Karpas-422 (cell line): ENCODE measurements around the gene BTBD17. TPM values are rescaled to one million over a fixed set of nuclear protein-coding genes. Genes with fewer than 3 reads are reported as not detected.
"Not testable (repeated sequence)": the region's sequence is repeated elsewhere in the genome, so short reads cannot be mapped to it uniquely, and the experiment has no call there.

ENCODE experiments used
- DNase-seq: peaks from one replicate; pipeline ENCODE4 v3.0.0-alpha.2; 2015
- H2AFZ ChIP-seq: fragments of 200-600 bp; sonication (generic); 2 replicates; pipeline ENCODE4 v1.6.1; 2014; ENCODE audit warnings: antibody characterized with exemption, low read length, mixed read lengths
- H3K27ac ChIP-seq: fragments of 200-600 bp; sonication (generic); 2 replicates; pipeline ENCODE4 v1.5.1; 2014; ENCODE audit warnings: mild to moderate bottlenecking, low read length, moderate library complexity
- H3K27me3 ChIP-seq: fragments of 200-600 bp; sonication (generic); 2 replicates; pipeline ENCODE4 v1.6.1; 2014; ENCODE audit warnings: low read length, mixed read lengths
- H3K36me3 ChIP-seq: fragments of 200-600 bp; sonication (generic); 2 replicates; pipeline ENCODE4 v1.6.1; 2014; ENCODE audit warnings: low read length, mixed read lengths; ENCODE audit not compliant: insufficient read depth
- H3K4me1 ChIP-seq: fragments of 200-600 bp; sonication (generic); 2 replicates; pipeline ENCODE4 v1.6.1; 2014; ENCODE audit warnings: mild to moderate bottlenecking, low read length, mixed read lengths
- H3K4me2 ChIP-seq: fragments of 200-600 bp; sonication (generic); 2 replicates; pipeline ENCODE4 v1.6.1; 2014; ENCODE audit warnings: low read length, low read depth, mild to moderate bottlenecking; ENCODE audit not compliant: poor library complexity, severe bottlenecking
- H3K4me3 ChIP-seq: fragments of 200-600 bp; sonication (generic); 2 replicates; pipeline ENCODE4 v1.5.1; 2014; ENCODE audit warnings: mild to moderate bottlenecking, antibody characterized with exemption, low read length, mixed read lengths
- H3K79me2 ChIP-seq: fragments of 200-600 bp; sonication (generic); 2 replicates; pipeline ENCODE4 v1.6.1; 2014; ENCODE audit warnings: mild to moderate bottlenecking, low read length, mixed read lengths
- H3K9ac ChIP-seq: fragments of 200-600 bp; sonication (generic); 2 replicates; pipeline ENCODE4 v1.6.0; 2014; ENCODE audit warnings: low read length
- H3K9me2 ChIP-seq: fragments of 200-600 bp; sonication (generic), shearing (Covaris generic); replicated peaks from 2 replicates; pipeline ENCODE4 v1.6.0; 2014; ENCODE audit warnings: mild to moderate bottlenecking, low read length, moderate library complexity; ENCODE audit not compliant: insufficient read depth
- H3K9me3 ChIP-seq: fragments of 300-700, 200-600 bp; sonication (generic); 2 replicates; pipeline ENCODE4 v1.6.1; 2014; ENCODE audit warnings: low read length, mixed read lengths
- H4K20me1 ChIP-seq: fragments of 200-600 bp; sonication (generic); 2 replicates; pipeline ENCODE4 v1.6.1; 2014; ENCODE audit warnings: mild to moderate bottlenecking, antibody characterized with exemption, low read length, low read depth; ENCODE audit not compliant: insufficient read depth
- total RNA-seq: library from RNA; depleted of rRNA; stranded (reverse); fragments of >200 nt; shearing (Covaris generic); gene quantifications from 2 replicates; pipeline ENCODE4 v1.2.3, GENCODE V29; 2014; ENCODE audit warnings: low replicate concordance; rRNA removed

The BTBD17 gene, protein sequence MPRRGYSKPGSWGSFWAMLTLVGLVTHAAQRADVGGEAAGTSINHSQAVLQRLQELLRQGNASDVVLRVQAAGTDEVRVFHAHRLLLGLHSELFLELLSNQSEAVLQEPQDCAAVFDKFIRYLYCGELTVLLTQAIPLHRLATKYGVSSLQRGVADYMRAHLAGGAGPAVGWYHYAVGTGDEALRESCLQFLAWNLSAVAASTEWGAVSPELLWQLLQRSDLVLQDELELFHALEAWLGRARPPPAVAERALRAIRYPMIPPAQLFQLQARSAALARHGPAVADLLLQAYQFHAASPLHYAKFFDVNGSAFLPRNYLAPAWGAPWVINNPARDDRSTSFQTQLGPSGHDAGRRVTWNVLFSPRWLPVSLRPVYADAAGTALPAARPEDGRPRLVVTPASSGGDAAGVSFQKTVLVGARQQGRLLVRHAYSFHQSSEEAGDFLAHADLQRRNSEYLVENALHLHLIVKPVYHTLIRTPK
- not detected in 2 replicates for total RNA-seq

DNA sequence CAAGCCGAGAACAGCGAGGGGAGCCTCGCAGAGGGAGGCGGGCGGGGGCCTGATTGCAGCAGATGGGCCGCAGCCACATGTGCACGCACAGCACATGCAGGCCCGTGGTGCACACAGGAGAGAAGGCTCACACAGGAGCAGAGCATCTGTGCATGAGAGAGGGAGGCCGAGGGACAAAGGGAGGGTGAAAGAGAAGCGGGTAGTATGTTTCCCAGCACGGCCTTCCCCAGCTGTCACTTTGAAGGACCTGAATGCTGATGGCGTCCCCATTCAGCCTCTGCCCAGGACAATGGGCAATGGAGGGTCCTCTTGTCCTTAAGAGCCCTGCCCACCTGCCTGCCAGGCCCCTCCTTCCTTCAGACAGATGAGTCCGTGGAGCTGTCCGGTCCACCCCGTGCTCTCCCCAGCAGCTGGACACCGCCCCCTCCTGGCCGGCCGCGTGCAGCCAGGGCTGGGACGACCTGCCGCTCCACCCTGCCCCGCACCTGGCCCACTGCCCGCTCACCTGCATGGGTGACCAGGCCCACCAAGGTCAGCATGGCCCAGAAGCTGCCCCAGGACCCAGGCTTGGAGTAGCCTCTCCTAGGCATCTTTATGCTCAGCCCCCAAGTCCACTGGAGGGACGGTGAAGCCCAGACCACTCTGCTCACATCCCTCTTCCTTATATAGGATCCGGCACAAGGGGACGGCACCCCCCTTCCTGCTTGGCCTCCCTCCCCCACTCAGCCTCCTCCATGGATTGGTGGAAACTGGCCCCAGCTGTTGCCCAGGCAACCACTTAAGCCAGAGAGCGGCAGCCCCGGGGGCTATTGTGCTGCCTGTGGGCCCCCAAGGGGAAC is at the start of gene BTBD17:
Gene BTBD17, minus strand, starts transcription at position 639 of the 839 bp plus-strand sequence. Its CDS starts 49 bp downstream, at position 590.
- Histone ChIP-seq H3K4me2 (no peak within 1 kb of the TSS), H3K27me3 (no peaks in the 10 kb centered on the region), H3K4me3 (no peak within 1 kb of the TSS), H3K9ac (no peak within 1 kb of the TSS), H3K9me2 (no peaks in the 10 kb centered on the region), H3K27ac (no peak within 1 kb of the TSS), H4K20me1 (no peaks in the 10 kb centered on the region), H3K4me1 (no peaks in the 10 kb centered on the region), H2AFZ (no peak within 1 kb of the TSS), H3K9me3 (no peaks in the 10 kb centered on the region), H3K79me2 (no peaks in the 10 kb centered on the region), H3K36me3 (no peaks in the 10 kb centered on the region)
- DNase-seq = peak; percentile 50

DNA sequence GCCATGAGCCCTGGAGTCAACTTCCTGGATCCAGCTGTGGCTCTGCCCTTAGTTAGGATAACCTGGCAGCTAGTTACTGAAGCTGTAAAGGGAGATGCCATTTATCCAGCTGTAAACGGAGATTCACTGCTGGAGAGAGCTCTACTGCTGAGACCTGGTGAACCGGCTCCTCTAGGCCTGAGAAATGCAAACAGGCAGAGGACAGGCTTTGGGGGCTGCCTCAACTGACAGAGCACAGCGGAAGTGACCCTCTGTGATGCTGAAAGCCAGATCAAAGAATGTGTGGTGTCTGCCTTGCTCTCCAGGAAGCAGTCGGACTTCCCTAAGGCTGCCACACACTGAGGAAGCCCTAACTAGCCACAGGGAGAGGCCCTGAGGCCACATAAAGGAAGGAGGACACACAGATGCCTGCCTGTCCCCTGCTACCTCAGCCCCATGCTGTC is 48.4 kb upstream of the BTBD17 start:
- H2AFZ ChIP-seq = no peak overlapping the region
- H3K36me3 ChIP-seq = no peaks in the 10 kb centered on the region
- no peak for DNase-seq
- H3K9me2 ChIP-seq = no peaks in the 10 kb centered on the region
- H3K9ac ChIP-seq = no peak overlapping the region
- no peak overlapping the region for H3K4me2 ChIP-seq
- H3K4me1 ChIP-seq = peaks cover 6% of the 10 kb centered on the region
- no peaks in the 10 kb centered on the region for H3K9me3 ChIP-seq
- H3K79me2 ChIP-seq = no peaks in the 10 kb centered on the region
- H3K27me3 ChIP-seq = no peaks in the 10 kb centered on the region
- H4K20me1 ChIP-seq = no peaks in the 10 kb centered on the region
- H3K4me3 ChIP-seq = no peak overlapping the region
- no peak overlapping the region for H3K27ac ChIP-seq

DNA sequence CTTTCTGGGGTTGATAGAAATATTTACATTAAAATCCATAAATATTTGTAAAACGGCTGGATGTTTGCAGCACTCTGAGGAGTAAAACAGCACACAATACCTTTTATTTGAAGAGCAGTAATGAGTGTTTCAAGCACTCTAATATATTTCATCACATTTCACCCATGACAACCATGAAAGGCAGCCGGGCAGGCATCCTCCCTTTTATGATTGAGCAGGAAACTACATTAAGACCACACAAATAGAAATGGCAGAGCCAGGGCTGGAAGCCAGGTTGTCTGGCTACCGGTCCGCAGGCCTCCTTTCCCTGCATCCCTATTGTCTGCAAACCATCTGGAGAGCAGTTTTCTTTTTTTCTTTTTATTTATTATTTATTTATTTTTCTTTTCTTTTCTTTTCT is 47.1 kb upstream of the BTBD17 start:
- H3K27me3 ChIP-seq = no peaks in the 10 kb centered on the region
- H4K20me1 ChIP-seq = no peaks in the 10 kb centered on the region
- no peaks in the 10 kb centered on the region for H3K9me3 ChIP-seq
- H2AFZ ChIP-seq = no peak overlapping the region
- H3K36me3 ChIP-seq = no peaks in the 10 kb centered on the region
- no peaks in the 10 kb centered on the region for H3K79me2 ChIP-seq
- no peaks in the 10 kb centered on the region for H3K9me2 ChIP-seq
- no peak for DNase-seq
- H3K4me1 ChIP-seq = no peaks in the 10 kb centered on the region
- no peak overlapping the region for H3K4me2 ChIP-seq
- no peak overlapping the region for H3K27ac ChIP-seq
- H3K4me3 ChIP-seq = no peak overlapping the region
- no peak overlapping the region for H3K9ac ChIP-seq

DNA sequence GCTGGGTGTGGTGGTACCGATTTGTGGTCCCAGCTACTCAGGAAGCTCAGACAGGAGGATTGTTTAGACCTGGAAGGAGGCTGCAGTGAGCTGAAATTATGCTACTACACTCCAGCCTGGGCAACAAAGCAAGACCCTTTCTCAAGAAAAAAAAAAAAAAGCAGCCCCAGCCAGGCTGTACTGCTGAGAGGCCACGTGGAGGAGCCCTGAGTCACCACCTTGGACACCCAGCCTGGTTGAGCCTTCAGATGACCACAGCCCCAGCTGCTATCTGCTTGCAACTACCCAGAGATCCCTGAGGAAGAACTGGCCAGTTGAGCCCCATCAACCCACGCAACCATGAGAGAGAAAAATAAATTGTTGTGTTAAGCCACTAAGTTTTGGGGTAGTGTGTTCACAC is 46.6 kb upstream of the BTBD17 start:
- Histone ChIP-seq H3K9me3 (no peaks in the 10 kb centered on the region), H4K20me1 (no peaks in the 10 kb centered on the region), H3K27me3 (no peaks in the 10 kb centered on the region), H3K27ac (no peak overlapping the region), H2AFZ (no peak overlapping the region), H3K4me1 (no peaks in the 10 kb centered on the region), H3K4me2 (no peak overlapping the region), H3K9me2 (no peaks in the 10 kb centered on the region), H3K79me2 (no peaks in the 10 kb centered on the region), H3K4me3 (no peak overlapping the region), H3K36me3 (no peaks in the 10 kb centered on the region), H3K9ac (no peak overlapping the region)
- no peak for DNase-seq

DNA sequence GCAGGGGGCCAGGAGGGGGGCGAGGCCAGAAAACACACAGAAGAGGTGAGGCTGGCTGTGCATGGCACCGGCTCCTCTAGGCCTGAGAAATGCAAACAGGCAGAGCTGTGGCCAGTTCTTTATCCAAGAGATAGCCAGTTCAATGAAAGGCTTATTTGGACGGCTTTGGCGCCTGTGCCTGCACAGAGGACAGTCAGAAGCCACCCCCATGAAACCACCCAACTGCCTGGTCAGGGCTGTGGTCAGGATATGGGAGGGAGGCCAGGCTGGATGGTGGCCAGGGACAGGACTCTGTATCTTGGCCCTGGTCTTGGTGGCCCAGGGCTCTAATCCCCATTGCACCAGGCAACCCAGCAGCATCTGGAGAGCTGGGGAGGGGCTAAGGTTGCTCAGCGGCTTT is 45.7 kb upstream of the BTBD17 start:
- H3K27me3 ChIP-seq = no peaks in the 10 kb centered on the region
- H4K20me1 ChIP-seq = no peaks in the 10 kb centered on the region
- no peaks in the 10 kb centered on the region for H3K36me3 ChIP-seq
- H3K9ac ChIP-seq = no peak overlapping the region
- H3K9me3 ChIP-seq = no peaks in the 10 kb centered on the region
- H2AFZ ChIP-seq = no peak overlapping the region
- no peaks in the 10 kb centered on the region for H3K9me2 ChIP-seq
- no peak overlapping the region for H3K27ac ChIP-seq
- DNase-seq = no peak
- H3K4me2 ChIP-seq = no peak overlapping the region
- H3K4me1 ChIP-seq = no peaks in the 10 kb centered on the region
- no peak overlapping the region for H3K4me3 ChIP-seq
- H3K79me2 ChIP-seq = no peaks in the 10 kb centered on the region

DNA sequence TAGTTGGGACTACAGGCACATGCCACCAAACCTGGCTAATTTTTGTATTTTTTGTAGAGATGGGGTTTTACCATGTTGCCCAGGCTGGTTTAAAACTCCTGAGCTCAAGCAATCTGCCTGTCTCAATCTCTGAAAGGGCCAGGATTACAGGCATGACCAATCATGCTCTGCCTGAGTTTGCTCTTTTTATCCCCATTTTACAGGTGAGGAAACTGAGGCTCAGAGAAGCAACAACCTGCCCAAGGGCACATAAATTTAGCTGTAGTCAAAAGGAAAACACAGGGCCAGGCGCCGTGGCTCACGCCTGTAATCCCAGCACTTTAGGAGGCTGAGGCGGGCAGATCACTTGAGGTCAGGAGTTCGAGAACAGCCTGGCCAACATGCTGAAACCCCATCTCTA is 43.6 kb upstream of the BTBD17 start:
- H3K4me1 ChIP-seq, H3K4me3 ChIP-seq, H3K27ac ChIP-seq, H3K79me2 ChIP-seq, DNase-seq, H3K9me3 ChIP-seq, H3K9ac ChIP-seq, H3K4me2 ChIP-seq, H4K20me1 ChIP-seq, H2AFZ ChIP-seq, H3K9me2 ChIP-seq, H3K27me3 ChIP-seq, H3K36me3 ChIP-seq: not testable (repeated sequence)

DNA sequence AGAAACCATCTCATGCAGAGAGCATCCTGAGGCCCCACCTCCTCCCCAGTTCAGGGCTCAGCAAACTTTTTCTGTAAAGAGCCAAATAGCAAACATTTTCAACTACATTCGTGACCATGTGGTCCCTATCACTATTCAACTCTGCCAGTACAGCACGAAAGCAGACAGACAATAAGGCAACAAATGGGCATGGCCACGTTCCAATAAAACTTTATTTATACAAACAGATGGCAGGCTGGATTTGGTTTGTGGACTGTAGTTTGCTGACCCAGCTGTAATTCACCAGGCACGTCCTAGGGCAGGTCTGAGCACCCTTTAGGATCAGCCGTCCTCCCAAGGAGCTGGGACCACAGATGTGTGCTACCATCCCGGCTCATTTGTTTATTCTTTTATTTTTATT is 43.1 kb upstream of the BTBD17 start:
- Histone ChIP-seq H4K20me1 (no peaks in the 10 kb centered on the region), H3K4me2 (no peak overlapping the region), H3K9me3 (no peaks in the 10 kb centered on the region), H3K27me3 (no peaks in the 10 kb centered on the region), H3K4me1 (no peaks in the 10 kb centered on the region), H3K36me3 (no peaks in the 10 kb centered on the region), H3K79me2 (no peaks in the 10 kb centered on the region), H3K9ac (no peak overlapping the region), H2AFZ (no peak overlapping the region), H3K4me3 (no peak overlapping the region), H3K9me2 (no peaks in the 10 kb centered on the region), H3K27ac (no peak overlapping the region)
- no peak for DNase-seq

DNA sequence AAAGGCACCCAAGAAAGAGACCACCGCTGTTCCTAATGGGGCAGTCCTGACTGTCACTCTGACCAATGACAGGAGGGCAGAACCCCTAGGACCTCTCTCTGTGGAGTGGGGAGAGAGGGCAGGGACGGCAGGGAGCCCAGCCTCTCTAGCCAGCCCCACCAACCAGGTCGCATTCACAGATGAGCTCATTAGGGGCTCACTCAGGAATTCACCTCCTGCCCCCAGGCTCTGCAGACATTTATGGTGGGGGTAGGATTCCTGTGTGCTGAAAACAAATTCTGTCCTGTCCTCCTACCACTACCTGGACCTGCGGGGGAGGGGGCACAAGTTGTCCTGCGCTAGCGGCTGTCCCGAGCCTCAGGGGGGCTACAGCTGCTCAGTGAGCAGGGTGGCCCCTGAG is 42.5 kb upstream of the BTBD17 start:
- DNase-seq = no peak

More for the DNA sequence above, 42.5 kb upstream of the BTBD17 start:
- Histone ChIP-seq H4K20me1 (no peaks in the 10 kb centered on the region), H2AFZ (no peak overlapping the region), H3K4me1 (no peaks in the 10 kb centered on the region), H3K36me3 (no peaks in the 10 kb centered on the region), H3K27ac (no peak overlapping the region), H3K79me2 (no peaks in the 10 kb centered on the region), H3K4me3 (no peak overlapping the region), H3K4me2 (no peak overlapping the region), H3K9ac (no peak overlapping the region), H3K27me3 (no peaks in the 10 kb centered on the region), H3K9me2 (no peaks in the 10 kb centered on the region), H3K9me3 (no peaks in the 10 kb centered on the region)
